H1 (cell line): Measurements from ENCODE around the gene PLXND1. TPM values are rescaled to one million over a fixed set of nuclear protein-coding genes. Genes with fewer than 3 reads are reported as not detected.

Experiments
- CBX8 ChIP-seq: fragments of 300-800, 300-1000 bp; sonication (generic); IDR thresholded peaks from 2 replicates; pipeline ENCODE4 v1.7.1; 2016; ENCODE audit warnings: low read depth, low read length, borderline replicate concordance
- GABPA ChIP-seq: IDR thresholded peaks from 2 replicates; pipeline ENCODE4 v1.6.1; 2011; ENCODE audit warnings: mild to moderate bottlenecking, low read length, moderate library complexity, borderline replicate concordance; ENCODE audit not compliant: insufficient read depth
- KDM1A ChIP-seq: fragments of 200-600, 300-600 bp; sonication (generic); IDR thresholded peaks from 2 replicates; pipeline ENCODE4 v1.7.1; 2016; ENCODE audit warnings: mild to moderate bottlenecking, low read length, borderline replicate concordance
- NRF1 ChIP-seq: IDR thresholded peaks from 2 replicates; pipeline ENCODE4 v1.6.1; 2011; ENCODE audit warnings: mild to moderate bottlenecking, low read depth, low read length, improper control_type of control experiment
- SAP30 ChIP-seq: fragments of 300-600 bp; sonication (generic); IDR thresholded peaks from 2 replicates; pipeline ENCODE4 v1.7.1; 2012; ENCODE audit warnings: low read length, moderate library complexity, mild to moderate bottlenecking, inconsistent platforms; ENCODE audit not compliant: insufficient read depth, insufficient replicate concordance
- polyA plus RNA-seq, 7 experiments: library from polyadenylated mRNA; depleted of rRNA in 3 of 7; stranded (reverse) in 5 of 7; unstranded in 2 of 7; fragments of >200 nt in 5 of 7; fragments of 200-250 nt in 2 of 7; gene quantifications; 1 replicate in 5 of 7; 2 replicates in 1 of 7; 4 replicates in 1 of 7; pipeline versions ENCODE4 v1.2.1 to v1.2.3, GENCODE V29; 2011 to 2013; ENCODE audit warnings: missing spikeins in 2 of 7, mixed read lengths in 2 of 7
- total RNA-seq: library from RNA; stranded (reverse); fragmentation: NEBNext Ultra II Directional; extraction: Animal tissue kit (Norgen Biotek cat#: 25700); gene quantifications from 2 replicates; pipeline ENCODE4 v1.2.1, GENCODE V29; 2021
- TF ChIP-seq, protein P1 (sequence below): IDR thresholded peaks from 2 replicates; pipeline ENCODE4 v1.6.1; 2012; ENCODE audit warnings: low read length, inconsistent platforms

The PLXND1 gene
- total and polyA plus RNA-seq, 2 of the 8 experiments (the other 6 are each of a cell fraction or from before 2014, with no cell fraction given), result 17.7 to 66.4 TPM

- TF ChIP-seq, protein P1, sequence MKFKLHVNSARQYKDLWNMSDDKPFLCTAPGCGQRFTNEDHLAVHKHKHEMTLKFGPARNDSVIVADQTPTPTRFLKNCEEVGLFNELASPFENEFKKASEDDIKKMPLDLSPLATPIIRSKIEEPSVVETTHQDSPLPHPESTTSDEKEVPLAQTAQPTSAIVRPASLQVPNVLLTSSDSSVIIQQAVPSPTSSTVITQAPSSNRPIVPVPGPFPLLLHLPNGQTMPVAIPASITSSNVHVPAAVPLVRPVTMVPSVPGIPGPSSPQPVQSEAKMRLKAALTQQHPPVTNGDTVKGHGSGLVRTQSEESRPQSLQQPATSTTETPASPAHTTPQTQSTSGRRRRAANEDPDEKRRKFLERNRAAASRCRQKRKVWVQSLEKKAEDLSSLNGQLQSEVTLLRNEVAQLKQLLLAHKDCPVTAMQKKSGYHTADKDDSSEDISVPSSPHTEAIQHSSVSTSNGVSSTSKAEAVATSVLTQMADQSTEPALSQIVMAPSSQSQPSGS, result no peak
- TF ChIP-seq CBX8, result no peak
- no peak for TF ChIP-seq KDM1A
- TF ChIP-seq NRF1, result no peak
- no peak for TF ChIP-seq SAP30
- no peak for TF ChIP-seq GABPA
Measured at GRCh38 chr3:129636082-129636481, 29.6 kb upstream of the PLXND1 start (continued).
